ENCODE measurements around the gene MTMR12.
"Not testable (repeated sequence)": the region's sequence is repeated elsewhere in the genome, so short reads cannot be mapped to it uniquely, and the experiment has no call there.

The MTMR12 gene

GRCh38 chr5:32325062-32325461, 12.3 kb upstream of the MTMR12 start:
- no peak for DNase-seq

- DNase-seq = no peak
These were observed 11.0 kb upstream of the MTMR12 start for GRCh38 chr5:32323741-32324140.

- DNase-seq = no peak
These were observed 10.1 kb upstream of the MTMR12 start for GRCh38 chr5:32322882-32323281.

- DNase-seq = not testable (repeated sequence)
These were observed 9.0 kb upstream of the MTMR12 start for GRCh38 chr5:32321787-32322186.

GRCh38 chr5:32320576-32320975, 7.8 kb upstream of the MTMR12 start:
- DNase-seq = no peak

GRCh38 chr5:32319926-32320543, 7.3 kb upstream of the MTMR12 start:
- DNase-seq = no peak

GRCh38 chr5:32319392-32319791, 6.7 kb upstream of the MTMR12 start:
- DNase-seq = no peak

GRCh38 chr5:32317041-32317440, 4.3 kb upstream of the MTMR12 start:
- no peak for DNase-seq

GRCh38 chr5:32315221-32316014, 2.7 kb upstream of the MTMR12 start:
- no peak for DNase-seq

GRCh38 chr5:32314658-32315057, 1.9 kb upstream of the MTMR12 start:
- DNase-seq = no peak

- not testable (repeated sequence) for DNase-seq
These were observed 1.4 kb upstream of the MTMR12 start for GRCh38 chr5:32314152-32314488.

GRCh38 chr5:32312197-32312594, 543 bp downstream of the MTMR12 start:
- DNase-seq = peak; percentile 33

GRCh38 chr5:32311404-32312196, 1.1 kb downstream of the MTMR12 start:
- no peak for DNase-seq

GRCh38 chr5:32309761-32310160, 3.0 kb downstream of the MTMR12 start:
- no peak for DNase-seq

- no peak for DNase-seq
These were observed 3.8 kb downstream of the MTMR12 start for GRCh38 chr5:32308946-32309345.

- DNase-seq = no peak
These were observed 5.0 kb downstream of the MTMR12 start for GRCh38 chr5:32307769-32308194.

GRCh38 chr5:32304622-32305021, 8.1 kb downstream of the MTMR12 start:
- DNase-seq = no peak

- DNase-seq = no peak
These were observed 9.0 kb downstream of the MTMR12 start for GRCh38 chr5:32303755-32304120.

- no peak for DNase-seq
These were observed 9.6 kb downstream of the MTMR12 start for GRCh38 chr5:32302835-32303754.

GRCh38 chr5:32301891-32302290, 10.8 kb downstream of the MTMR12 start:
- no peak for DNase-seq

GRCh38 chr5:32299059-32299677, 13.6 kb downstream of the MTMR12 start:
- no peak for DNase-seq

- no peak for DNase-seq
These were observed 14.7 kb downstream of the MTMR12 start for GRCh38 chr5:32298059-32298415.
